Measurements from ENCODE around the gene SELENOS. TPM values are rescaled to one million over a fixed set of nuclear protein-coding genes. Genes with fewer than 3 reads are reported as not detected.
A peak's percentile ranks its signal among the peaks of the same experiment; 100 is the strongest.
"Not testable (repeated sequence)": the region's sequence is repeated elsewhere in the genome, so short reads cannot be mapped to it uniquely, and the experiment has no call there.

Gene SELENOS
- total RNA-seq, 1 donor from 2014 or later: 39.3 TPM

DNA sequence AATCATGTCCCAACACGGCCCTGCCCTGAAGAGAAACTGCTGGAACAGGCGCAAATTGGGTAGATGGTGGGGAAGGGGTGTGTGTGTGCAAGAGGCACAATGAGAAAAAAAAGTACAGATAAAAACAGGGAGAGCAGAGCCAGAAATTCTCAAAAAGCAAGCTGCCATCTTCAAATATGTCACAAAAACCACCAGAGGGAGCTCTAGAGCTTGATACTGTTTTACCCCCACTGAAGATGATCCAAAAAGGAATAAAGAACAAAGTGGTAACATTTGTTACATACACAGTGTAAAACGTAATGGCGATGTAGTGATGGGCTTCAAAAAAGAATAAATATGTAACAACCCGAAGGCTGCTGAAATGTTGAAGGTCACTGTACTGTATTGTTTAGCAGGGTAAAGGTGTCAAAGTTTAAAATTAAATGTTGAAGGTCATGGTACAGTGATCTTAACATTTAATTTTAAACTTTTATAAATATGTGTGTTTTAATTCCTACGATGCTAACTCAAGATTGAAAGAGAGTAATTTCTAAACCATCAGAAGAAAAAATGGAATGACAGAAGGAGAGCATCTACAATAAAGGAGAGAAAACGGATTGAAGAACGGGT, 11.7 kb upstream of the SELENOS start:
- ATAC-seq (peak; percentile 44), DNase-seq (no peak)
- intact Hi-C loops (cut with micrococcal nuclease): no loop called here

DNA sequence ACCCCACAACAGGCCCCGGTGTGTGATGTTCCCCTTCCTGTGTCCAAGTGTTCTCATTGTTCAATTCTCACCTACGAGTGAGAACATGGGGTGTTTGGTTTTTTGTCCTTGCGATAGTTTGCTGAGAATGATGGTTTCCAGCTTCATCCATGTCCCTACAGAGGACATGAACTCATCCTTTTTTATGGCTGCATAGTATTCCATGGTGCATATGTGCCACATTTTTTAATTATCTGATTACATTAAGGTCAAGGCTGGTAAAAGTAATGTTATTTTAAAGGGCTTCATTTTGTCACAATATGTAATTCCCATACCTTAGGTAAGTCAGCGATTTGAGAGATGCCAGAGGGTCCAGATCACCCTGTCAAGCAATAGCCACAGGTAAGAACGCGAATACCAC, 10.1 kb upstream of the SELENOS start:
- DNase-seq; ATAC-seq; intact Hi-C loops (cut with micrococcal nuclease): not testable (repeated sequence)

DNA sequence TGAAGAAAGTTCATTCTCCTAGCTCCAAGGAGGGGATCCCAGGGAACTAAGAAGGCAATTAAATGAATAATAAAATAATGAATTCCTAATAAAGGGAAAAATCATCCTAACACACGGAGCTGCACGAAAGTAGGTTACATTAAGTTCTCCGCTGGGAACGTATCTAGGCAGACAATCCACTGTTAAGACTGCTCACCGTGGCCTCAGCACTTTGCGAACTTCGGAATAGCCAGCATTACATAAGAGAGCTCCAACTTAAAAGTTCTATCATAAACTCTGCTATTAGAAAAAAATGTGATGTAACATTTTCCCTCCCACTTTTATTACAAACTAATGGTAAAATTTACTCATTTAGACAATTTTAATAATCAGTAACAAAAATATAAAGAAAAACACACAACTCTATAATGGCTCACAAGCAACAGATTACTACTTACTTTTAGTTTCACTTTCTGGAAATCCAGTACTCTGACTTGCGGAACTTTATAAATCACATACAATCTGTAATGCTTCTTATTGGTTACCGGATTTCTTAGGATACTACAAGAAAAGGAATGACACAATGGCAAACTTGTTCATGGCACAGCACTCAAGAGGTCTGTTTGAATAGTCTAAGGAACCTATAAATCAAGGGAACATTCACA, 9.3 kb upstream of the SELENOS start:
- ATAC-seq (no peak), DNase-seq (no peak)
- intact Hi-C loops (cut with micrococcal nuclease): no loop called here

DNA sequence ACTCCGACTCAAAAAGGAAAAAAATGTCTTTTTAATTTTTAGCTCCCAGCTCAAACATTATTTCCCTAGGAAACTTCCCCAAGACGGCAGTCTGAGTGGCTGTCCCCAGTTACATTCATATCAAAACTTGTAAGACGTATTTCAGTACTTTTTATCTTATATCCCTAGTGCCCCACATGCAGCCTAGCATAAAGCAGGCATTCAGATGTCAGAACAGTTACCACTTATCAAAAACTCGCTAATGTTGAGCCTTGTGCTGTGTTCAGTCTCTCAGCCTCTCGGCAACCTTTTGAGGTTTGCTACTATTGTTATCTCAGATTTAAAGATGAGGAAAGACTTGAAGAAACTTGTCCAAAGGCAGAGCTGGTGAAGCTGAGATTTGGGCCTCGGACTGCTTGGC, 6.6 kb upstream of the SELENOS start:
- intact Hi-C loops (cut with micrococcal nuclease): no loop called here
- no peak for DNase-seq

DNA sequence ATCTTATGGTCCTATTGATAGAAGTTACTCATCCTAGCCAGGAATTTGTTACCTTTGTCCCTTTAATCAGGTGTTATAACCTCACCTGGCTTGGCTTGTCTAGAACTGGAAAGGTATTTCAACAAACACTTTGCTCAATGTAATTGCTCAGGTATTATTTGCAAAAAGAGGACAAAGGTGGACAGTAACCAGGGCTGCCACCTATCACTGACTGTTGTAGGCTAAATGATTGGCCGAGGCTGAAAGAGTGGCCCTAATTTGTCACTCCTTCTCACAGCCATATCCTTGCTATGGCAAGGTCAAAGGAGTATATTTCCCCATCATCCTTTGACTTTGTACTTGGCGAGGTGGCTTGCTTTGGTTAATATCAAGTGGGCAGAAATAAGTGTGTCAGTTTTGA, 2.7 kb upstream of the SELENOS start:
- ATAC-seq: no peak
- no peak for DNase-seq
- intact Hi-C loops (cut with micrococcal nuclease): no loop called here

More for the DNA sequence above, 6.6 kb upstream of the SELENOS start:
- no peak for ATAC-seq

DNA sequence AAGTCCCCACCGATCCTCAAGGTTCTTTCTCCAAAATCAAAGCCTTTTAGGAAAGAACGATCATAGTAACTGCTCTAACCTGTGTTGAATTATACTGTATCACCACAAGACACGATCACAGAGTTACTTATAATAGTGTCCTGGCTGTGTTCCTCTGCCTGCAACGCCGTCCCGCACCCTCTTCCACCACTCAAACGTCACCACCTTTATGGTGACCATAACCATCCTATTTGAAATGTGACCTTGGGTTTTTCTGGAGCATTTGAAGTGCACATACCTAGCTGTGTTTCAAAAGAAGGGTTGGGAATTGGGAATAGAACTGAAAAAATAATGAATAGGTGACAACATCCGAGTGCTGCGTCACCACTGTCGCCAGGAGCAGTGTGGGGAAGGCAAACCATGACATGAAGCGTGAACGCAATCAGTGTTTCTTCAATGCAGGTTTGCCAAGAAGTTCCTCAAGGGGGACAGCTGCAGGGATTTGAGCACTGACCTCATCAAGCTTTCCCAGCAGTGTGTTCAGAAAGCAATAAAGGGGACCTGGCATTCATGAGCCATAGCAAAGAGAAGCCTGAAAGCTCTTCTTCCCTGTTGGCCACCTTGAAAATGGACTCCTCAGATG, 769 bp upstream of the SELENOS start:
- intact Hi-C loops (cut with micrococcal nuclease): no loop called here
- DNase-seq (no peak), ATAC-seq (no peak)

DNA sequence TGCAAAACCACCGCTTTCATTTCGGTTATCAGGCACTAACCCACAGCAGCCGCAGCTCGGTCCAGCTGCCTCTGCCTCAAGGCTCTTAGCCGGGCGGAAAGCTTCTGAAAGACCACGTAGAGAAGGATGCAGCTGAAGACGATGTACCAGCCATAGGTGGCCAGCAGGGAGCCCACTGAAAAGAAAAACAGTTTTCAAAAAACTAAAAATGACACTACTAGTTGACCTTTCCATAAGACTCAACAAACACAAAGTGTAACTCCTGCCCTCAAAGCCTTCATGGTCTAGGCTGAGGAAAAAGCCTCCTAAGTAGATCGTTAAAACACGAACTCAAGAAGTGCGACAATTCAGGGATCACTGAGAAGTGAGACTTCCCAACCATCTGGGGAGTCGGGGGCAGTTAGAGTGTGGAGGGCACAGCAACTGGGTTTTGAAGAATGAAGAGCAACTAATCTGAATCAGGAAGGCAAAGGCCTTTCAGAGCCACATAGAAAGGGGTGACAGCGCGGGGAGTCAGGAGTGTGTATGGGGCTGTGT, 716 bp downstream of the SELENOS start:
- ATAC-seq (no peak), DNase-seq (no peak)
- intact Hi-C loops (cut with micrococcal nuclease): no loop called here

DNA sequence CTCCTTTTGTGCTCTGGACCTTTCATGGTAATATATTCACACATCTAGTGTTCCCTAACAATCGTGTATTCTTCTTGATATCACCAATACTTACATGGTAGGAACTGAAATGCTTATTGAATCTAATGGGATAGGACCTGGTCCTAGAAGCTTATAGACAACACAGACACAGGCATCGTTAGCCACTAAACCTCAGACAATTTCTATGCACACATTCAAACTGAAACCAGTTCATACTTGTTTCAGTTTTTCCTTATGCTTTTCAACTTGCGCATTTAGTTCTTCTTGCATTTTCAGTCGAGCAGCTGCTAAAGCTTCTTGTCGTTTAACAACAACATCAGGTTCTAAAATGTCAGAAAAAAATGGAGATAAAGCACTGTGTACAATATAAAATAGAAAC, 2.3 kb downstream of the SELENOS start:
- intact Hi-C loops (cut with micrococcal nuclease): no loop called here
- no peak for DNase-seq
- ATAC-seq: no peak

DNA sequence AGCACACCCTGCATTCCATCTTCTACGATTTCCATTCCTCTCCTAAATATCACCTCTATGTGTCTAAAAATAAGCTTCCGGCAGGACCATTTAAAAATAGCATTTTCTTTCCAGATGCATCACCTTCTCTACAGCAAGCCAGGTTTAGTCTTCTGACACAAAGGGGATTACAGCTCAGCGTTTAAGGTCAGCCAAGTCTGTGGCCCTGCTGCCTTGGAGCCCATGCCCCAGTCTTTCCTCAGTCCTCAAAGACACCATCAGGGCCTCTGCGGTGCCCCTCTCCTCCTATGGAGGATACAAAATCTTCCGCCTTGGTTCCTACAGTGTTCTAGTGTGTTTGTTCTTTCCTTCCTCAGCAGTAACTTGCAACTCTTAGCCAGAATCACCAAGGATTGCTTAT, 3.8 kb downstream of the SELENOS start:
- ATAC-seq (peak; percentile 29), DNase-seq (no peak)
- intact Hi-C loops (cut with micrococcal nuclease): no loop called here

DNA sequence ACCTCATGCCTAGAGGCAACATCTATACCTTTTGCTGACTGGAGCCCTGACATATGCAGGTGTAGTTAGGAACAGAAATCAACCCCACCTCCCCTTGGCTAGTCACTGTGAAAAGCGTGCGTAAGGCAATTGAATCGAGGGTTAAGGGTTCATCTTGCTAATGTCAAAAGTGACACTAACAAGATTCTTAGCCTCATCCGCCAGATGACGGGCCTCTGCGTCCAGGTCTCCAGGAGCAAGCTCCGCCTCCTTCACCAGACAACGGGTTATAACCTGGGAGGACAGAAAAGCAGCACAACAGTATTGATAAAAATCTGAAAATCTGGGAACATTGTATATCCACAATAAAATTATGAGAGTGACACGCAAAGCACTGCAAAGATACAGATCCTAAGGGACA, 4.7 kb downstream of the SELENOS start:
- no peak for ATAC-seq
- no peak for DNase-seq
- intact Hi-C loops (cut with micrococcal nuclease): no loop called here

DNA sequence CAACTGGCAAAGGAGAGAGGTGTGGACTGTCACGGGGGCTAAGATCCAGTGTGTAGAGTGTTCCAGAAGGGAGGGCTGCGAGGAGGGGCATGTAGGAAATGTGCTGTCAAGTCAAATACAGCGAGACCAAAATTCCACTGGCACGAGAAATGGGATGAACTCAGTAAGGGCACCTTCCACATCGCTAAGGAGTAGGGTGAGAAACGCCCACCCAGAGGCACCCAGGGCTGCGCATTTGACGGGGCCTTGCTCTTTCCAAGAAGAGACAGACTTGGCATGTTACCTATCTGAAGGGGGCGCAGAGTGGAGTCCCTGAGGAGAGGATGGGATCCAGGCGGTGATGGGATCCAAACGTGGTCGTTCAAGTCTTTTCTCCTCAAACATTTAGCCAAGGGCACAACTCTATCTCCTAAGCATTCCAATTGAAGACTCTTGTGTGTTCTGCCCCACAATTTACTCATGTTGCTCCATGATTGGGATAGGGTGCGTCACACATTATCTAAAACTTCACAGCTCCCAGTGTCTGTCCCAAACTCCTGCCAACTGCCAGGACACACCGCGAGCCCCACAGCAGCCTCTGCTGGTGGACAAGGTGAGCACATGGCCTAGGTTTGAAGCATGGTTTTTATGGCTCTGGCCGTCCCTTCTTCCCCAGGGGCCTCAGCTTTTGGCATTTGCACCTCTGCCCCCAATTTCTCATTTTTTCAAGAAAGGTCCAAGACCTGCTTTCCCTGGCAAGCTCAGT, 7.6 kb downstream of the SELENOS start:
- DNase-seq: peak; percentile 66
- intact Hi-C loops (cut with micrococcal nuclease): no loop called here
- peak; percentile 62 for ATAC-seq

DNA sequence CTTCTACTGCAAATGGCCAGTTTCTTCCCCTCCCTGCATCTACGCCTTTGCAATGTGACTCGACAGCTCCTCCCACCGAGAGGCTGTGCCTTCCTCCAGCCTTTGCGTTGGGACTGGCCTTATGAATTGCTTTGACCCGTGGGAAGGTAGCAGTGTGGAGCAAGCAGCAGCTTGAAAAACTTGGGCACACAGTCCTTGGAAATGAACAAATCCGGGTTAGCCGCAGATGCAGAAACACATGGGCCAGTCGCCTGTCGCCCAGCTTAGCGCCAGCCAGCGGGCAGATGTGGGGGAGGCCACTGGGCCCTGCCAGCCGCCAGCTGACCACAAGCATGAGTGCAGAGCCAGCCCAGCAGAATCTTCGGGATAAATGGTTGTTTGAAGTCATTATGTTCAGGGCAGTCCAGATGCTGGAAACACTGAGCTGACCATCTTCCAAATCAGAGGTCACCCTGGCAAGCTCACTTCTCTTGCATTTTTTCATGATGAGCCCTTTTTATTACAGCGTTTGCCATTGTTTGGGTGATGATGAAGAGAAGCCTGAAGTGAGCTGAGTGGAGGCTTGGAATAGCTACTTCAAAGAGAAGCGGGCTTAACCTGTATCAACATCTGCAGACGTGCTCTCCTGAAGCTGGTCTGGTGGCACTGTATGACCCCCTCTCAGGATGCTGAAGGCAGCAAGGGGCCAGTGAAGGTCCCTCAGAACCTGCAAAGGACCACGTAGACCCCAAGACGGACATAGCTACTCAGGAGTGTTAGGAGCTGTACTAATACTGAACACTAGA, 9.8 kb downstream of the SELENOS start:
- intact Hi-C loops (cut with micrococcal nuclease): no loop called here
- ATAC-seq (peak; percentile 58), DNase-seq (peak; percentile 41)

DNA sequence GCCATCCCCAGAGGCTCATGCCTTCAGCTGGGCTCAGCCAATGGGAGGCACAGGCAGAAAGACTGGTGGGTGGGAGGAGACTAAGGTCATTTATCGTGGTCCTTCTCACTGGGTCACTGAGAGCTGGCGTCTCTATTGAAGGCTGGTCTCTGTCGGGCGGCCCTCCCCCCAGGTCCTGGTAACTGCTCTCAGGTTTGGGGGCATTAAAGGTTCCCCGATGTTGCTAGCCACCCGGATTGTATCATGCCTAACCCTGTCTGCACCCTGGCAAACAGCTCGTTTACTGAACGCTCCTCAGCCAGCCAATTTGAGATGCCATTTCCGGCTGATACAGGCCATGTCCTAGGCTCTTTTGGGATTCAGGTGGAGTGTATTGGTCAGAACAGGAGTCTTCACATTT, 10.5 kb downstream of the SELENOS start:
- ATAC-seq (no peak), DNase-seq (no peak)
- intact Hi-C loops (cut with micrococcal nuclease): no loop called here

DNA sequence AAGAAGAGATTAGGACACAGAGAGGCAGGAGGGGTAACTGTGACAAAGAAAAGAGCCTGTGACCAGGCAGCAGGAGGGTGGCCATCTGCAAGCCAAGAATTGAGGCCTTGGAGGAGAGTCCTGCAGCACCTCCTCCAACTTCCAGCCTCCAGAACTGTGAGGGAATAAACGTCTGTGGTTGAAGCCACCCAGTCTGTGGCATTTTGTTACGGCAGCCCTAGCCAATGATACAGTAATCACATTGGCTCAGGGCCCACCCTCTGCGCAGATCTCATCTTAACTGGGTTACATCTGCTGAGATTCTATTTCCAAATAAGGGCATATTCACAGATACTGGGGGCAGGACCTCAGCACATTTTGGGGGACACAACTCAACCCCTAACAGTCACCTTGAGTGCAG, 11.3 kb downstream of the SELENOS start:
- intact Hi-C loops (cut with micrococcal nuclease): no loop called here

DNA sequence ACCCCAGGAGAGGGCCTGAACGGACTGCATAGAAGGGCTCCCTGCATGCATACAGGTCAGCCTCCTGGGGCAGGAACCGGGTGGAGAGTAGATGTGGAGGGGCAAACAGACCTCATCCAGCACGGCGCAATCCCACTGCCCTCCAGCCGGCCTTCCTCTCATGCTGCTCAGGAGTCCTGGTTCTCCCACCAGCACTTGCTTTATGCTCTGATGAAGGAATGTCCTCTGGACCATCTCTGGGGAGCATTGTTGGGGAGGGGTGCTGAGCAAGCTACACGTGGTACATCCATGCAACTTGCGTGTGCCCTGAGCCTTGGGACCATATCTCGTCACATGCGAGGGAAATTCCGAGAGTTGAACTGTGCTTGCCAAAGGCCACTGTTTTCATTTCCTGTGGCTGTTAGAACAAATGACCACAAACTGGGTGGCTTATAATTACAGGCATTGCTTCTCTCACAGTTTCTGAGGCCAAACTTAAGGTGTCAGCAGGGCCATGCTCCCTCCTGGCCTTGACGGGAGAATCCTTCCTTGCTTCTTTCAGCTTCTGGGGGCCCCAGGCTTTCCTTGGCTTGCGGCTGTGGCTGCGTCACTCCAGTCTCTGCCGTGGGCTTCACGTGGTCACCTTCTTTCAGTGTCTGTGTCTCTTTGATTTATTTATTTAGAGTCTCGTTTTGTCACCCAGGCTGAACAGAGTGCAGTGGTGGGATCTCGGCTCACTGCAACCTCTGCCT, 12.2 kb downstream of the SELENOS start:
- ATAC-seq (no peak), DNase-seq (no peak)
- intact Hi-C loops (cut with micrococcal nuclease): no loop called here

More for the DNA sequence above, 11.3 kb downstream of the SELENOS start:
- ATAC-seq (no peak), DNase-seq (no peak)

DNA sequence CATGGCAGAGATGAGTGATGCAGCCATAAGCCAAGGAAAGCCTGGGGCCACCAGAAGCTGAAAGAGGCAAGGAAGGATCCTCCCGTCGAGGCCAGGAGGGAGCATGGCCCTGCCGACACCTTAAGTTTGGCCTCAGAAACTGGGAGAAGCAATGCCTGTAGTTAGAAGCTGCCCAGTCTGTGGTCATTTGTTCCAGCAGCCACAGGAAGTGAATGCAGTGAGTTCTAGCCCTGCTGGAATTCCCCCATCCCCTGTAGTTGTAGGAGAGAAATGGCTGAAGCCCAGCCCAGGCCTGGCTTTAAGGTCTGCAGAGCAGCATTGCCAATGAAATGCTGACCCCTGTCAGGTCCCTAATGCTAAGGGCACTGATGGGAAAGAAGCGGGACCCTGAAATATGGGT, 13.3 kb downstream of the SELENOS start:
- ATAC-seq (no peak), DNase-seq (no peak)
- intact Hi-C loops (cut with micrococcal nuclease): no loop called here

DNA sequence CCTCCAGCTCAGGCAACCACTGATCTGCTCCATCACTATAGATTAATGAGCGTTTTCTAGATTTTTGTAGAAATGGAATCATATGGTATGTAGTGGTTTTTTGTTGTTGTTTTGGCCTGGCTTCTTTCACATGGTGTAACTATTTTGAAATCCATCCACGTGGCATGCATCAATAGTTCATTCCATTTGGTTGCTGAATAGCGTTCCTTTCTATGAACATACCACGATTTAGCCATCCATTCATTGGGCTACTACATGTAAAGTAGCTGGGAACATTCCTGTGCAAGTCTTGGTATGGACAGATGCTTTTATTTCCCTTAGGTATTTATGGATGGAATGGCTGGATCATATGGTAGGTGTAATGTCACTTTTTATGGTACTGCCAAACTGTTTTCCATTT, 14.7 kb downstream of the SELENOS start:
- no peak for ATAC-seq
- intact Hi-C loops (cut with micrococcal nuclease): no loop called here
- DNase-seq: no peak
